Spleen (tissue), 7 donors: ENCODE measurements around the gene RAB25.

ENCODE experiments used
- CTCF ChIP-seq, 11 experiments: fragments of 200-600 bp in 7 of 11; fragments of 450-650 bp in 4 of 11; sonication (generic) in 4 of 11; IDR thresholded peaks in 8 of 11; conservative IDR thresholded peaks in 3 of 11; 1 replicate in 7 of 11; 2 replicates in 4 of 11; pipeline versions ENCODE4 v1.4.0 to v1.8.0; 2016 to 2021; ENCODE audit warnings: antibody characterized with exemption in 11 of 11, inconsistent platforms in 4 of 11, mild to moderate bottlenecking in 1 of 11
- POLR2A ChIP-seq, 3 donors: fragments of 450-650 bp; IDR thresholded peaks; one replicate each; pipeline ENCODE4 v1.5.1; 2017; ENCODE audit warnings: antibody characterized with exemption in 3 of 3, mild to moderate bottlenecking in 1 of 3
- POLR2AphosphoS5 ChIP-seq, 3 donors: sonication (generic); formaldehyde crosslinking; IDR thresholded peaks; one replicate each; pipeline ENCODE4 v1.5.1; 2017; ENCODE audit warnings: antibody characterized with exemption in 3 of 3
- donor health status: DM: no; HTN: no; CAD: no; lungs with moderate emphysema.
- donor health status: DM: no; HTN: no; CAD: no.
- donor health status: DM: no; HTN: no; CAD: no.

- TF ChIP-seq CTCF (IDR thresholded peaks at IDR 0.05 in 8 of 11, conservative IDR thresholded peaks at IDR 0.05 in 3 of 11) = no peak
- no peak for TF ChIP-seq POLR2AphosphoS5 (IDR thresholded peaks at IDR 0.05)
- no peak for TF ChIP-seq POLR2A (IDR thresholded peaks at IDR 0.05)
Observed at GRCh38 chr1:156073110-156073687, 12.2 kb downstream of the RAB25 start.
